HepG2 (cell line): ENCODE results near the gene SS18L1. TPM values are rescaled to one million over a fixed set of nuclear protein-coding genes. Genes with fewer than 3 reads are reported as not detected.

Experiments
- ATAC-seq: fragments of 200-7000 bp; cut with Tn5 transposase; 3 replicates; pipeline ENCODE4 v1.9.1; 2020; ENCODE audit warnings: mild to moderate bottlenecking, moderate library complexity
- BruUV-seq: library from RNA; stranded (reverse); fragments of 400-500 nt; replicated peaks from 2 replicates; lab custom pipeline; 2021; lab: Mats Ljungman, UMichigan
- CTCF ChIA-PET: fragments of 300-600 bp; formaldehyde crosslinking; extraction: SDS; loops from one replicate; lab custom pipeline; 2021; ENCODE audit warnings: low total read pairs, inconsistent platforms, low intra/inter-chr PET ratio; lab: Yijun Ruan, JAX
- POLR2A ChIA-PET: fragments of 350-600 bp; sonication (Branson Sonifier 250); formaldehyde crosslinking; loops from one replicate; lab custom pipeline; 2020; ENCODE audit warnings: antibody characterized with exemption, inconsistent platforms; lab: Yijun Ruan, JAX
- DNase-seq: peaks from one replicate; pipeline ENCODE4 v3.0.0-alpha.2; 2015; ENCODE audit warnings: low spot score
- FAIRE-seq: peaks from 3 replicates; lab custom pipeline; 2011; peaks lifted over from hg19 to GRCh38; lab: Jason Lieb, UNC
- H2AFZ ChIP-seq: one replicate; pipeline ENCODE4 v1.6.1; 2011; ENCODE audit warnings: low read length, inconsistent platforms
- H3K27ac ChIP-seq: fragments of 300-600 bp; 3 replicates; pipeline ENCODE4 v1.8.0; 2011; ENCODE audit warnings: mixed run types, mild to moderate bottlenecking, mixed read lengths, low read length, inconsistent platforms; ENCODE audit not compliant: insufficient read depth; ENCODE audit errors: extremely low read length
- H3K27me3 ChIP-seq, 2 experiments: fragments of 200-600 bp in 1 of 2; 2 replicates in 1 of 2; 3 replicates in 1 of 2; pipeline versions ENCODE4 v1.6.0 to v1.8.0; 2011; ENCODE audit warnings: low read length in 2 of 2, mild to moderate bottlenecking in 2 of 2, moderate library complexity in 2 of 2, inconsistent platforms in 1 of 2; ENCODE audit not compliant: insufficient read depth in 2 of 2, control insufficient read depth in 1 of 2
- H3K36me3 ChIP-seq, 2 experiments: fragments of 200-600 bp in 1 of 2; replicated peaks in 1 of 2; 2 replicates in 1 of 2; 3 replicates in 1 of 2; pipeline versions ENCODE4 v1.5.1 to v1.8.0; 2011; ENCODE audit warnings: low read length in 2 of 2, inconsistent platforms in 1 of 2; ENCODE audit not compliant: insufficient read depth in 2 of 2, control insufficient read depth in 1 of 2
- H3K4me1 ChIP-seq: 2 replicates; pipeline ENCODE4 v1.5.1; 2012; ENCODE audit warnings: low read length, inconsistent platforms; ENCODE audit not compliant: insufficient read depth
- H3K4me2 ChIP-seq: 2 replicates; pipeline ENCODE4 v1.6.0; 2011; ENCODE audit warnings: low read depth, low read length, inconsistent platforms
- H3K4me3 ChIP-seq, 3 experiments: fragments of 200-600 bp in 1 of 3; sonication (generic), shearing (Covaris generic) in 1 of 3; replicated peaks in 1 of 3; 2 replicates each; pipeline ENCODE4 v1.5.1; 2011 to 2016; ENCODE audit warnings: low read length in 3 of 3, inconsistent platforms in 2 of 3, low read depth in 2 of 3, mild to moderate bottlenecking in 2 of 3, control low read depth in 1 of 3, mixed read lengths in 1 of 3; ENCODE audit not compliant: insufficient read depth in 1 of 3
- H3K79me2 ChIP-seq: one replicate; pipeline ENCODE4 v1.6.1; 2011; ENCODE audit warnings: low read length, inconsistent platforms; ENCODE audit not compliant: insufficient read depth
- H3K9ac ChIP-seq: 2 replicates; pipeline ENCODE4 v1.6.0; 2011; ENCODE audit warnings: mild to moderate bottlenecking, low read depth, low read length, inconsistent platforms; ENCODE audit not compliant: insufficient read depth
- H3K9me3 ChIP-seq: 2 replicates; pipeline ENCODE4 v1.5.1; 2012; ENCODE audit warnings: mild to moderate bottlenecking, low read length
- H4K20me1 ChIP-seq: 2 replicates; pipeline ENCODE4 v1.6.0; 2011; ENCODE audit warnings: inconsistent platforms, mild to moderate bottlenecking, low read length, moderate library complexity; ENCODE audit not compliant: insufficient read depth
- ATF7-NPFF ChIP-seq: sonication (generic); formaldehyde crosslinking; IDR thresholded peaks from 2 replicates; pipeline ENCODE4 v1.8.1; 2023; ENCODE audit warnings: mild to moderate bottlenecking, low read depth, missing genetic modification reagents, moderate library complexity
- POGZ ChIP-seq: sonication (generic); formaldehyde crosslinking; IDR thresholded peaks from 2 replicates; pipeline ENCODE4 v1.4.0; 2020; ENCODE audit warnings: mild to moderate bottlenecking, missing genetic modification reagents
- RXRA ChIP-seq: sonication (generic); formaldehyde crosslinking; IDR thresholded peaks from 2 replicates; pipeline ENCODE4 v1.5.1; 2020; ENCODE audit warnings: missing genetic modification reagents
- SRSF9 ChIP-seq: fragments of 200-400 bp; formaldehyde crosslinking; IDR thresholded peaks from 2 replicates; pipeline ENCODE4 v1.6.1; 2018; ENCODE audit warnings: borderline replicate concordance, mild to moderate bottlenecking, low read depth, low read length; ENCODE audit not compliant: insufficient read depth, poor library complexity, severe bottlenecking
- ZBTB25 ChIP-seq: IDR thresholded peaks from 2 replicates; pipeline ENCODE4 v1.6.1; 2018; ENCODE audit warnings: missing genetic modification reagents
- ZNF251 ChIP-seq: sonication (generic); formaldehyde crosslinking; IDR thresholded peaks from 2 replicates; pipeline ENCODE4 v1.9.0; 2021; ENCODE audit warnings: mild to moderate bottlenecking, missing genetic modification reagents
- ZNF275 ChIP-seq: sonication (generic); formaldehyde crosslinking; IDR thresholded peaks from 2 replicates; pipeline ENCODE4 v1.8.0; 2022; ENCODE audit warnings: missing genetic modification reagents, mild to moderate bottlenecking, inconsistent platforms, borderline replicate concordance
- ZNF280B ChIP-seq: sonication (generic); formaldehyde crosslinking; IDR thresholded peaks from 2 replicates; pipeline ENCODE4 v1.5.0; 2020; ENCODE audit warnings: missing genetic modification reagents, mild to moderate bottlenecking, borderline replicate concordance
- whole genome bisulfite sequencing: methylation state at CpG from one replicate; pipeline ENCODE4 v1.1.6; 2017; ENCODE audit warnings: low lambda C conversion rate; 5-methylcytosine and 5-hydroxymethylcytosine counted together
- in situ Hi-C: cut with HindIII; loops from 2 replicates; pipeline ENCODE4 v1.10.0; 2017; ENCODE audit warnings: low pct_unique_long_range_greater_than_20kb; ENCODE audit not compliant: extremely low pct_ligation_motif_present
- intact Hi-C: fragments of 100-400 bp; cut with micrococcal nuclease; formaldehyde crosslinking; loops from one replicate; pipeline ENCODE4 v1.10.0; 2022; ENCODE audit not compliant: unreplicated experiment
- polyA plus RNA-seq, 8 experiments: library from polyadenylated mRNA; depleted of rRNA in 3 of 8; stranded (reverse) in 7 of 8; unstranded in 1 of 8; fragments of >200 nt; fragmentation: Illumina TruSeq in 4 of 8; extraction: Trizol in 4 of 8; gene quantifications; 2 replicates each; pipeline versions ENCODE4 v1.2.1 to v1.2.3, GENCODE V29; 2011 to 2016; ENCODE audit warnings: low read depth in 4 of 8, missing spikeins in 1 of 8, mixed read lengths in 1 of 8; ENCODE audit not compliant: insufficient read depth in 1 of 8
- total RNA-seq, 5 experiments: library from RNA; depleted of rRNA; stranded (reverse); fragments of >200 nt; fragmentation: Illumina TruSeq; extraction: Trizol; gene quantifications; 2 replicates each; pipeline ENCODE4 v1.2.3, GENCODE V29; 2016; ENCODE audit warnings: low read depth in 1 of 5

SS18L1 gene
- total and polyA plus RNA-seq, 2 of the 13 experiments (the other 11 are each of a cell fraction or from before 2014, with no cell fraction given): 17.8 to 27.6 TPM

GRCh38 chr20:62174870-62175624, 31.5 kb downstream of the SS18L1 start (continued):
- 0 out of 2 replicates have a peak, but pooled peaks have one; percentile 24 for TF ChIP-seq ZNF280B
- TF ChIP-seq ZNF251: no peak
- no peak for TF ChIP-seq SRSF9
- TF ChIP-seq ZBTB25 (CRISPR knock-in tag): no peak
- no peak for TF ChIP-seq ZNF275 (CRISPR knock-in tag)

GRCh38 chr20:62175711-62176110, 32.1 kb downstream of the SS18L1 start:
- no peaks in the 10 kb centered on the region for H3K9me3 ChIP-seq
- no peaks in the 10 kb centered on the region for H3K4me1 ChIP-seq
- no peak for FAIRE-seq
- BruUV-seq: no TSS peak
- no peaks in the 10 kb centered on the region; a peak in 1 of 5 replicates for H3K27me3 ChIP-seq
- no peak overlapping the region for H3K27ac ChIP-seq
- H4K20me1 ChIP-seq: no peaks in the 10 kb centered on the region
- no peak overlapping the region for H3K4me2 ChIP-seq
- intact Hi-C loops (no loop called here), in situ Hi-C loops (no loop called here)
- TF ChIP-seq POGZ (CRISPR knock-in tag): no peak
- TF ChIP-seq ATF7-NPFF (CRISPR knock-in tag): no peak
- no peak for TF ChIP-seq RXRA
- 98% methylated on average over 10 of the region's 10 CpGs for WGBS
- H3K9ac ChIP-seq: no peak overlapping the region
- H3K36me3 ChIP-seq: peaks cover 29 to 48% of the 10 kb centered on the region in 2 experiments
- CTCF ChIA-PET: no interaction called here
- H3K79me2 ChIP-seq: no peaks in the 10 kb centered on the region
- POLR2A ChIA-PET: no interaction called here
- H2AFZ ChIP-seq: no peak overlapping the region
- no peak for DNase-seq
- ATAC-seq: 0 out of 3 replicates have a peak, but pooled peaks have one; percentile 7
- no peak overlapping the region for H3K4me3 ChIP-seq
